HepG2 (cell line): ENCODE measurements around the gene RPA1. TPM values are rescaled to one million over a fixed set of nuclear protein-coding genes. Genes with fewer than 3 reads are reported as not detected.

Experiments used
- ATM ChIP-seq: fragments of 450-650 bp; IDR thresholded peaks from 2 replicates; pipeline ENCODE4 v1.7.1; 2017; ENCODE audit warnings: mild to moderate bottlenecking, borderline replicate concordance
- EEA1 ChIP-seq: sonication (generic); formaldehyde crosslinking; IDR thresholded peaks from 2 replicates; pipeline ENCODE4 v1.5.1; 2020; ENCODE audit warnings: mild to moderate bottlenecking, missing genetic modification reagents, borderline replicate concordance
- ELF3 ChIP-seq: IDR thresholded peaks from 2 replicates; pipeline ENCODE4 v1.6.1; 2016; ENCODE audit warnings: missing genetic modification reagents, missing compliant biosample characterization
- ERF ChIP-seq: IDR thresholded peaks from 2 replicates; pipeline ENCODE4 v1.6.1; 2018; ENCODE audit warnings: missing biosample characterization, missing genetic modification reagents
- FOXA3 ChIP-seq: IDR thresholded peaks from 2 replicates; pipeline ENCODE4 v1.6.1; 2016; ENCODE audit warnings: missing genetic modification reagents, missing compliant biosample characterization
- JARID2 ChIP-seq: sonication (generic); formaldehyde crosslinking; IDR thresholded peaks from 2 replicates; pipeline ENCODE4 v1.8.1; 2023; ENCODE audit warnings: missing genetic modification reagents, inconsistent platforms; ENCODE audit not compliant: insufficient replicate concordance
- SMYD3 ChIP-seq: sonication (generic); formaldehyde crosslinking; IDR thresholded peaks from 2 replicates; pipeline ENCODE4 v1.8.1; 2023; ENCODE audit warnings: mild to moderate bottlenecking, missing genetic modification reagents
- XBP1 ChIP-seq: sonication (generic); formaldehyde crosslinking; IDR thresholded peaks from 2 replicates; pipeline ENCODE4 v1.5.0; 2020; ENCODE audit warnings: missing genetic modification reagents
- ZFY ChIP-seq: sonication (generic); formaldehyde crosslinking; IDR thresholded peaks from 2 replicates; pipeline ENCODE4 v1.4.0; 2020; ENCODE audit warnings: missing genetic modification reagents
- ZMYM4 ChIP-seq: sonication (generic); formaldehyde crosslinking; IDR thresholded peaks from 2 replicates; pipeline ENCODE4 v1.8.1; 2023; ENCODE audit warnings: mild to moderate bottlenecking, missing genetic modification reagents
- ZNF20 ChIP-seq: sonication (generic); formaldehyde crosslinking; IDR thresholded peaks from 2 replicates; pipeline ENCODE4 v1.4.0; 2020; ENCODE audit warnings: mild to moderate bottlenecking, moderate library complexity, missing genetic modification reagents
- ZNF230 ChIP-seq: sonication (generic); formaldehyde crosslinking; IDR thresholded peaks from 2 replicates; pipeline ENCODE4 v1.4.0; 2020; ENCODE audit warnings: mild to moderate bottlenecking, missing genetic modification reagents
- ZNF44 ChIP-seq: sonication (generic); formaldehyde crosslinking; IDR thresholded peaks from 2 replicates; pipeline ENCODE4 v1.5.1; 2020; ENCODE audit warnings: mild to moderate bottlenecking, missing genetic modification reagents
- polyA plus RNA-seq, 8 experiments: library from polyadenylated mRNA; depleted of rRNA in 3 of 8; stranded (reverse) in 7 of 8; unstranded in 1 of 8; fragments of >200 nt; fragmentation: Illumina TruSeq in 4 of 8; extraction: Trizol in 4 of 8; gene quantifications; 2 replicates each; pipeline versions ENCODE4 v1.2.1 to v1.2.3, GENCODE V29; 2011 to 2016; ENCODE audit warnings: low read depth in 4 of 8, missing spikeins in 1 of 8, mixed read lengths in 1 of 8; ENCODE audit not compliant: insufficient read depth in 1 of 8
- total RNA-seq, 5 experiments: library from RNA; depleted of rRNA; stranded (reverse); fragments of >200 nt; fragmentation: Illumina TruSeq; extraction: Trizol; gene quantifications; 2 replicates each; pipeline ENCODE4 v1.2.3, GENCODE V29; 2016; ENCODE audit warnings: low read depth in 1 of 5
- TF ChIP-seq, protein P1 (sequence below): sonication (generic); formaldehyde crosslinking; IDR thresholded peaks from 2 replicates; pipeline ENCODE4 v1.4.0; 2020; ENCODE audit warnings: missing genetic modification reagents, borderline replicate concordance
- TF ChIP-seq, protein P2 (sequence below): sonication (generic); formaldehyde crosslinking; IDR thresholded peaks from 2 replicates; pipeline ENCODE4 v1.9.0; 2021; ENCODE audit warnings: missing genetic modification reagents, borderline replicate concordance
- TF ChIP-seq, protein P3 (sequence below): sonication (generic); formaldehyde crosslinking; IDR thresholded peaks from 2 replicates; pipeline ENCODE4 v1.5.0; 2020; ENCODE audit warnings: mild to moderate bottlenecking, low read depth, missing genetic modification reagents, borderline replicate concordance
- TF ChIP-seq, protein P4 (sequence below): IDR thresholded peaks from 2 replicates; pipeline ENCODE4 v1.6.1; 2016; ENCODE audit warnings: low read depth, missing genetic modification reagents, missing compliant biosample characterization
- TF ChIP-seq, protein P5 (sequence below): sonication (generic); formaldehyde crosslinking; IDR thresholded peaks from 2 replicates; pipeline ENCODE4 v1.4.0; 2020; ENCODE audit warnings: missing genetic modification reagents, low read depth, mild to moderate bottlenecking, borderline replicate concordance

RPA1 gene
- total and polyA plus RNA-seq, 2 of the 13 experiments (the other 11 are each of a cell fraction or from before 2014, with no cell fraction given), result 13.9 to 37.6 TPM

DNA sequence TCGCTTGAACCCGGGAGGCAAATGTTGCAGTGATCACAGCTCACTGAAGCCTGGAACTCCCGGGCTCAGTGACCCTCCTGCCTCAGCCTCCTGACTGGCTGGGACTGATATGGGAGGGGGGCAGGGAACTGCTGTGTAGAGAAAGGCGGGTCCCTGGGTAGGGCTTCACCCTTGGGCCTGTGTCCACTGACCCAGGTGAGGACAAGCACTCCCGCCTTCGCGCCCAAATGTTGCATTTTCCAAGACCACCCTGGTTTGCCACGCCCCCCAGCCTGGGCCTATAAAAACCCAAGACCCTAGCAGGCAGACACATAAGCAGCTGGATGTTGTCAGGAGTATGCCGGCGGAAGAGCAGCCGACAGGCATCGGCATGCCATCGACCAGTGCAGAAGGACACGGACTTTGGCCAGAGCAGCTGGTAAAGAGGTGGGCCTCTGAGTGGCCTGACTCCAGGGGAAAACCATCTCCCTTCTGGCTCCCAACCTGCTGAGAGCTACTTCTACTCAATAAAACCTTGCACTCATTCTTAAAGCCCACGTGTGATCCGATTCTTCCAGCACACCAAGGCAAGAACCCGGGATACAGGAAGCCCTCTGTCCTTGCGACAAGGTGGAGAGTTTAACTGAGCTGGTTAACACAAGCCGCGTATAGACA, 19.2 kb upstream of the RPA1 start (continued):
- TF ChIP-seq ZNF230 (CRISPR knock-in tag) (no peak), FOXA3 (peak; percentile 64), ZNF20 (CRISPR knock-in tag) (no peak), ELF3 (CRISPR knock-in tag) (peak; percentile 82), XBP1 (CRISPR knock-in tag) (no peak), SMYD3 (CRISPR knock-in tag) (no peak; the same call in 1 of the 2 replicates), JARID2 (CRISPR knock-in tag) (no peak), ERF (CRISPR knock-in tag) (peak; percentile 86; the same call in 1 of the 2 replicates), ATM (no peak), EEA1 (0 out of 2 replicates have a peak, but pooled peaks have one; percentile 70), ZFY (CRISPR knock-in tag) (peak; percentile 81), ZNF44 (CRISPR knock-in tag) (peak; percentile 29; the same call in 1 of the 2 replicates), ZMYM4 (CRISPR knock-in tag) (peak; percentile 61; the same call in 1 of the 2 replicates)
- TF ChIP-seq, protein P1, sequence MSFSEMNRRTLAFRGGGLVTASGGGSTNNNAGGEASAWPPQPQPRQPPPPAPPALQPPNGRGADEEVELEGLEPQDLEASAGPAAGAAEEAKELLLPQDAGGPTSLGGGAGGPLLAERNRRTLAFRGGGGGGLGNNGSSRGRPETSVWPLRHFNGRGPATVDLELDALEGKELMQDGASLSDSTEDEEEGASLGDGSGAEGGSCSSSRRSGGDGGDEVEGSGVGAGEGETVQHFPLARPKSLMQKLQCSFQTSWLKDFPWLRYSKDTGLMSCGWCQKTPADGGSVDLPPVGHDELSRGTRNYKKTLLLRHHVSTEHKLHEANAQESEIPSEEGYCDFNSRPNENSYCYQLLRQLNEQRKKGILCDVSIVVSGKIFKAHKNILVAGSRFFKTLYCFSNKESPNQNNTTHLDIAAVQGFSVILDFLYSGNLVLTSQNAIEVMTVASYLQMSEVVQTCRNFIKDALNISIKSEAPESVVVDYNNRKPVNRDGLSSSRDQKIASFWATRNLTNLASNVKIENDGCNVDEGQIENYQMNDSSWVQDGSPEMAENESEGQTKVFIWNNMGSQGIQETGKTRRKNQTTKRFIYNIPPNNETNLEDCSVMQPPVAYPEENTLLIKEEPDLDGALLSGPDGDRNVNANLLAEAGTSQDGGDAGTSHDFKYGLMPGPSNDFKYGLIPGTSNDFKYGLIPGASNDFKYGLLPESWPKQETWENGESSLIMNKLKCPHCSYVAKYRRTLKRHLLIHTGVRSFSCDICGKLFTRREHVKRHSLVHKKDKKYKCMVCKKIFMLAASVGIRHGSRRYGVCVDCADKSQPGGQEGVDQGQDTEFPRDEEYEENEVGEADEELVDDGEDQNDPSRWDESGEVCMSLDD (CRISPR knock-in tag), result no peak
- TF ChIP-seq, protein P2, sequence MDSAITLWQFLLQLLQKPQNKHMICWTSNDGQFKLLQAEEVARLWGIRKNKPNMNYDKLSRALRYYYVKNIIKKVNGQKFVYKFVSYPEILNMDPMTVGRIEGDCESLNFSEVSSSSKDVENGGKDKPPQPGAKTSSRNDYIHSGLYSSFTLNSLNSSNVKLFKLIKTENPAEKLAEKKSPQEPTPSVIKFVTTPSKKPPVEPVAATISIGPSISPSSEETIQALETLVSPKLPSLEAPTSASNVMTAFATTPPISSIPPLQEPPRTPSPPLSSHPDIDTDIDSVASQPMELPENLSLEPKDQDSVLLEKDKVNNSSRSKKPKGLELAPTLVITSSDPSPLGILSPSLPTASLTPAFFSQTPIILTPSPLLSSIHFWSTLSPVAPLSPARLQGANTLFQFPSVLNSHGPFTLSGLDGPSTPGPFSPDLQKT, result no peak
- TF ChIP-seq, protein P3, sequence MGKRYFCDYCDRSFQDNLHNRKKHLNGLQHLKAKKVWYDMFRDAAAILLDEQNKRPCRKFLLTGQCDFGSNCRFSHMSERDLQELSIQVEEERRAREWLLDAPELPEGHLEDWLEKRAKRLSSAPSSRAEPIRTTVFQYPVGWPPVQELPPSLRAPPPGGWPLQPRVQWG, result no peak
- TF ChIP-seq, protein P4, sequence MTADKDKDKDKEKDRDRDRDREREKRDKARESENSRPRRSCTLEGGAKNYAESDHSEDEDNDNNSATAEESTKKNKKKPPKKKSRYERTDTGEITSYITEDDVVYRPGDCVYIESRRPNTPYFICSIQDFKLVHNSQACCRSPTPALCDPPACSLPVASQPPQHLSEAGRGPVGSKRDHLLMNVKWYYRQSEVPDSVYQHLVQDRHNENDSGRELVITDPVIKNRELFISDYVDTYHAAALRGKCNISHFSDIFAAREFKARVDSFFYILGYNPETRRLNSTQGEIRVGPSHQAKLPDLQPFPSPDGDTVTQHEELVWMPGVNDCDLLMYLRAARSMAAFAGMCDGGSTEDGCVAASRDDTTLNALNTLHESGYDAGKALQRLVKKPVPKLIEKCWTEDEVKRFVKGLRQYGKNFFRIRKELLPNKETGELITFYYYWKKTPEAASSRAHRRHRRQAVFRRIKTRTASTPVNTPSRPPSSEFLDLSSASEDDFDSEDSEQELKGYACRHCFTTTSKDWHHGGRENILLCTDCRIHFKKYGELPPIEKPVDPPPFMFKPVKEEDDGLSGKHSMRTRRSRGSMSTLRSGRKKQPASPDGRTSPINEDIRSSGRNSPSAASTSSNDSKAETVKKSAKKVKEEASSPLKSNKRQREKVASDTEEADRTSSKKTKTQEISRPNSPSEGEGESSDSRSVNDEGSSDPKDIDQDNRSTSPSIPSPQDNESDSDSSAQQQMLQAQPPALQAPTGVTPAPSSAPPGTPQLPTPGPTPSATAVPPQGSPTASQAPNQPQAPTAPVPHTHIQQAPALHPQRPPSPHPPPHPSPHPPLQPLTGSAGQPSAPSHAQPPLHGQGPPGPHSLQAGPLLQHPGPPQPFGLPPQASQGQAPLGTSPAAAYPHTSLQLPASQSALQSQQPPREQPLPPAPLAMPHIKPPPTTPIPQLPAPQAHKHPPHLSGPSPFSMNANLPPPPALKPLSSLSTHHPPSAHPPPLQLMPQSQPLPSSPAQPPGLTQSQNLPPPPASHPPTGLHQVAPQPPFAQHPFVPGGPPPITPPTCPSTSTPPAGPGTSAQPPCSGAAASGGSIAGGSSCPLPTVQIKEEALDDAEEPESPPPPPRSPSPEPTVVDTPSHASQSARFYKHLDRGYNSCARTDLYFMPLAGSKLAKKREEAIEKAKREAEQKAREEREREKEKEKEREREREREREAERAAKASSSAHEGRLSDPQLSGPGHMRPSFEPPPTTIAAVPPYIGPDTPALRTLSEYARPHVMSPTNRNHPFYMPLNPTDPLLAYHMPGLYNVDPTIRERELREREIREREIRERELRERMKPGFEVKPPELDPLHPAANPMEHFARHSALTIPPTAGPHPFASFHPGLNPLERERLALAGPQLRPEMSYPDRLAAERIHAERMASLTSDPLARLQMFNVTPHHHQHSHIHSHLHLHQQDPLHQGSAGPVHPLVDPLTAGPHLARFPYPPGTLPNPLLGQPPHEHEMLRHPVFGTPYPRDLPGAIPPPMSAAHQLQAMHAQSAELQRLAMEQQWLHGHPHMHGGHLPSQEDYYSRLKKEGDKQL (CRISPR knock-in tag), result no peak
- TF ChIP-seq, protein P5, sequence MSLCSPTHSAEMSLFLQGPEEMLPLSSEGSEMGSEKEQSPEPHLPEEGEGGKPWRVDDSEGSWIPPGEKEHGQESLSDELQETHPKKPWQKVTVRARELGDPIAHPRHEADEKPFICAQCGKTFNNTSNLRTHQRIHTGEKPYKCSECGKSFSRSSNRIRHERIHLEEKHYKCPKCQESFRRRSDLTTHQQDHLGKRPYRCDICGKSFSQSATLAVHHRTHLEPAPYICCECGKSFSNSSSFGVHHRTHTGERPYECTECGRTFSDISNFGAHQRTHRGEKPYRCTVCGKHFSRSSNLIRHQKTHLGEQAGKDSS (CRISPR knock-in tag), result 0 out of 2 replicates have a peak, but pooled peaks have one; percentile 58
